Upper lobe of left lung (tissue), 4 donors: Measurements from ENCODE around the gene RNU1-1.
"Not testable (repeated sequence)": the region's sequence is repeated elsewhere in the genome, so short reads cannot be mapped to it uniquely, and the experiment has no call there.

Experiments
- EP300 ChIP-seq, 4 donors: sonication (generic); formaldehyde crosslinking; IDR thresholded peaks; one replicate each; pipeline ENCODE4 v1.5.1; 2017; ENCODE audit warnings: antibody characterized with exemption in 4 of 4, control low read depth in 2 of 4
- POLR2A ChIP-seq, 4 donors: fragments of 450-650 bp; IDR thresholded peaks; one replicate each; pipeline ENCODE4 v1.5.1; 2016 to 2017; ENCODE audit warnings: antibody characterized with exemption in 4 of 4, mild to moderate bottlenecking in 2 of 4
- POLR2AphosphoS5 ChIP-seq, 2 donors: sonication (generic); formaldehyde crosslinking; IDR thresholded peaks; one replicate each; pipeline ENCODE4 v1.5.1; 2017; ENCODE audit warnings: antibody characterized with exemption in 2 of 2
- TF ChIP-seq, protein P1 (sequence below), 6 experiments: fragments of 450-650 bp in 4 of 6; fragments of 200-600 bp in 2 of 6; sonication (generic) in 2 of 6; IDR thresholded peaks; one replicate each; pipeline ENCODE4 v1.5.1; 2016 to 2019; ENCODE audit warnings: antibody characterized with exemption in 6 of 6

DNA sequence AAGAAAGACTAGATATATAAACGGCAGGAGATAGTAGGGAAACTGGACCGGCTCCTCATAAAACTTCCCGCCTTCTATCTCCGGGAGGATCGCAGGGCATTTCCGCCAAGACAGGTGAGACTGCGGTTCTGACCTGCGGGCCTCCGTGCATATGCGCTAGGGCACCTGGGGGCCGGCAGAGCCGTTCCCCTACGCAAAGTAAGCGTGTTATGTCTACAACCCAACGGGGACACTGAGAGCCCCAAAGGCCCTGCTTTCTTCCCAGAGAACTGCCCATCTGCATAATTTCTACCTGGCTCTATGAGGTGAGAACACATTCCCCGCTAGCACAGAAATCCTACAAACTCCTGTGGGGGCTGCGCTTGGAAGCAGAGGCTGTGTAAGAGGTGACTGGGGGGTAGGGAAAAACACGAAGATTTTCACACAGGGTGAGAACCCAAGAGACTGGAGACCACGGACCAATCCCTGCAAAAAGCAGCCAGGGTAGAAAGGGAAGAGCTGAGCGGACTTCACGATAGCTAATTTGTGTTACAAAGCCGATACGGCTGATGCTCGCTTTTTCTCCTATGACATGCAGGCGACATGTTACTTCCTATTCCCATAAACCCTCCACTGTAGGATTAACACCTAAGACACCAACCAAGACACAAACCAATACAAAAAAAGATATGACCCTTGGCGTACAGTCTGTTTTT lies 526 bp downstream of the RNU1-1 start:
- peak in 1 of 2 donors; percentile 86 for TF ChIP-seq POLR2AphosphoS5 (IDR thresholded peaks at IDR 0.05)
- TF ChIP-seq, protein P1, sequence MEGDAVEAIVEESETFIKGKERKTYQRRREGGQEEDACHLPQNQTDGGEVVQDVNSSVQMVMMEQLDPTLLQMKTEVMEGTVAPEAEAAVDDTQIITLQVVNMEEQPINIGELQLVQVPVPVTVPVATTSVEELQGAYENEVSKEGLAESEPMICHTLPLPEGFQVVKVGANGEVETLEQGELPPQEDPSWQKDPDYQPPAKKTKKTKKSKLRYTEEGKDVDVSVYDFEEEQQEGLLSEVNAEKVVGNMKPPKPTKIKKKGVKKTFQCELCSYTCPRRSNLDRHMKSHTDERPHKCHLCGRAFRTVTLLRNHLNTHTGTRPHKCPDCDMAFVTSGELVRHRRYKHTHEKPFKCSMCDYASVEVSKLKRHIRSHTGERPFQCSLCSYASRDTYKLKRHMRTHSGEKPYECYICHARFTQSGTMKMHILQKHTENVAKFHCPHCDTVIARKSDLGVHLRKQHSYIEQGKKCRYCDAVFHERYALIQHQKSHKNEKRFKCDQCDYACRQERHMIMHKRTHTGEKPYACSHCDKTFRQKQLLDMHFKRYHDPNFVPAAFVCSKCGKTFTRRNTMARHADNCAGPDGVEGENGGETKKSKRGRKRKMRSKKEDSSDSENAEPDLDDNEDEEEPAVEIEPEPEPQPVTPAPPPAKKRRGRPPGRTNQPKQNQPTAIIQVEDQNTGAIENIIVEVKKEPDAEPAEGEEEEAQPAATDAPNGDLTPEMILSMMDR (IDR thresholded peaks at IDR 0.05) = not testable (repeated sequence)
- TF ChIP-seq POLR2A (IDR thresholded peaks at IDR 0.05) = peak in 1 of 4 donors; percentile 76
- not testable (repeated sequence) for TF ChIP-seq EP300 (IDR thresholded peaks at IDR 0.05)
